B cell (primary cell): ENCODE results near the gene KLF16.

Experiments
- EZH2 ChIP-seq: IDR thresholded peaks from 2 replicates; pipeline ENCODE4 v1.6.1; 2012; ENCODE audit warnings: borderline replicate concordance, low read depth, mild to moderate bottlenecking, moderate library complexity, low read length; ENCODE audit not compliant: insufficient read depth, poor library complexity, severe bottlenecking
- TF ChIP-seq, protein P1 (sequence below): fragments of 200-600 bp; IDR thresholded peaks from one replicate; pipeline ENCODE4 v1.8.0; 2022; ENCODE audit warnings: antibody characterized with exemption, mild to moderate bottlenecking

DNA sequence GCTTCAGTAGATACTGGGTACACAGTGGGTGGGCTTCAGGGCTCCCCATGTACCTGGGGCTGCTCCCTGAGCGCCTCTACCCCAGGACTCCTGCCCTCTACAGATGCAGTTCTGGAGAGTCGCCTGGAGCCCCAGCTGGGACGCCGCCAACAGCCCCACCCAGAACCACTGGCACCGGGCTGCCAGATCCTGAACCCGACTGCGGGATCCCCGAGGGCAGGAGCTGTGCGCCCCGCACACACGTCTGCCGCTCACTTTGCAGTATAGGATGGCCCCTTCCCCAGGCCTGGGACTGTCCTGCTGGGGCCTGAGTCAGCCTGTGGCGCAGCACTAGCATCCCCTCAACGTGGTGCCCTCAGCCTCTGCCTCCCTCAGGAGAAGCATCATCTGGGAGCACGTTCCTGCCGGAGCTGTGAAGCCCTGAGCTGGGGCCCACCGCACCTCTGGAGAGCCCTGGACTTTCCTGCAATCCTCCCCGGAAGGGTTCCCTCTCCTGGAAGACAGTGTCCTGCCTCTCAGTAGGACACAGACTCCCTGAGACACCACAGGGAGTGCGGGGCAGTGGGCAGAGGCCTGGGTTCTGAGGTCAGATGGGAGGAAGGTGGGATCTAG is 18.8 kb downstream of the KLF16 start:
- TF ChIP-seq, protein P1, sequence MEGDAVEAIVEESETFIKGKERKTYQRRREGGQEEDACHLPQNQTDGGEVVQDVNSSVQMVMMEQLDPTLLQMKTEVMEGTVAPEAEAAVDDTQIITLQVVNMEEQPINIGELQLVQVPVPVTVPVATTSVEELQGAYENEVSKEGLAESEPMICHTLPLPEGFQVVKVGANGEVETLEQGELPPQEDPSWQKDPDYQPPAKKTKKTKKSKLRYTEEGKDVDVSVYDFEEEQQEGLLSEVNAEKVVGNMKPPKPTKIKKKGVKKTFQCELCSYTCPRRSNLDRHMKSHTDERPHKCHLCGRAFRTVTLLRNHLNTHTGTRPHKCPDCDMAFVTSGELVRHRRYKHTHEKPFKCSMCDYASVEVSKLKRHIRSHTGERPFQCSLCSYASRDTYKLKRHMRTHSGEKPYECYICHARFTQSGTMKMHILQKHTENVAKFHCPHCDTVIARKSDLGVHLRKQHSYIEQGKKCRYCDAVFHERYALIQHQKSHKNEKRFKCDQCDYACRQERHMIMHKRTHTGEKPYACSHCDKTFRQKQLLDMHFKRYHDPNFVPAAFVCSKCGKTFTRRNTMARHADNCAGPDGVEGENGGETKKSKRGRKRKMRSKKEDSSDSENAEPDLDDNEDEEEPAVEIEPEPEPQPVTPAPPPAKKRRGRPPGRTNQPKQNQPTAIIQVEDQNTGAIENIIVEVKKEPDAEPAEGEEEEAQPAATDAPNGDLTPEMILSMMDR: no peak
- TF ChIP-seq EZH2: no peak
